GM19438 (cell line): ENCODE data around the gene HOXA4.
A peak's percentile ranks its signal among the peaks of the same experiment; 100 is the strongest.

ENCODE experiments used
- ATAC-seq: cut with Tn5 transposase; IDR thresholded peaks from one replicate; pipeline ENCODE4 v1.9.1; 2021; ENCODE audit warnings: low read depth; ENCODE audit not compliant: unreplicated experiment

Gene HOXA4

DNA sequence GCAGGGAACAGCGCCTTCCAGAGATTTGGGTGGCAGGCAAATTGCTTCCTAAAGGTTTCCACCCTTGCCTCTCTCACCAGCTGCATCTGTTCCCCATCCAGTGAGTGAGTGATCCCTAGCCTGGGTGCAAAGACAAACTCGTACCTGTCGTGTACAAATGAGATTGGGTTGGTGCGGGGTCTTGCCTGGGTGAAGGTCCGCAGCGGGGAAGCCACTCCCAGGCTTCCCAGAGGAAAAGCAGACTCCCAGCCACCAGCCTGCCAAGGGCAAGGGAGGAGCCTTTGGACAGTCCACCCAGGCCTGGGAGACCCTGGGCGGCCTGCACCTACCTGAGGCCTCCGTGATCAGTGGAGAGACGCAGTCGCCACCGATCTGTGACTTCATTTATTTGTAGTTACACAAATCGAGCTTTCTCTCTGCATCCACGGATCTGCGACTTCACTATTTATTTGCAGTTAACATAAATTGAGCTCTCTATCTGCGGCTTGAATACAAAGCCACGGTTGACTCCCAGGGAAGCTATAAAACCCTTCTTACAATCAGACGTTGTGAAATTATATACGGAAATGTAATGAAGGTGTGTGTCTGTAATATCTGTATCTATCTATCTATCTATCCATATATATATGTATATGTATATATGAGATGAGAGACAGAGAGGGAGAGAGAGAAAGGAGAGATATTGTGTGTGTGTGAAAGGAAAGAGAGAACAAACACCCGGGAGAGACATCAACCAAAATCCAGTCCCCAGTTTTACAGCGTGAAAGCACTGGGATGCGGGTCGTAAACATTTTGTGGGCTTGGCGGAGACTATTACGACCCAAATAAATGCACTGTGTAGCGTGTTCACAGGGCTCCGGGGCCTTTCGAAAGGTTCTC, 28.9 kb upstream of the HOXA4 start:
- no peak for ATAC-seq

GRCh38 chr7:27158436-27159265, 28.1 kb upstream of the HOXA4 start:
- ATAC-seq, result no peak

- ATAC-seq, result no peak
These were observed 27.3 kb upstream of the HOXA4 start for GRCh38 chr7:27157702-27158431.

DNA sequence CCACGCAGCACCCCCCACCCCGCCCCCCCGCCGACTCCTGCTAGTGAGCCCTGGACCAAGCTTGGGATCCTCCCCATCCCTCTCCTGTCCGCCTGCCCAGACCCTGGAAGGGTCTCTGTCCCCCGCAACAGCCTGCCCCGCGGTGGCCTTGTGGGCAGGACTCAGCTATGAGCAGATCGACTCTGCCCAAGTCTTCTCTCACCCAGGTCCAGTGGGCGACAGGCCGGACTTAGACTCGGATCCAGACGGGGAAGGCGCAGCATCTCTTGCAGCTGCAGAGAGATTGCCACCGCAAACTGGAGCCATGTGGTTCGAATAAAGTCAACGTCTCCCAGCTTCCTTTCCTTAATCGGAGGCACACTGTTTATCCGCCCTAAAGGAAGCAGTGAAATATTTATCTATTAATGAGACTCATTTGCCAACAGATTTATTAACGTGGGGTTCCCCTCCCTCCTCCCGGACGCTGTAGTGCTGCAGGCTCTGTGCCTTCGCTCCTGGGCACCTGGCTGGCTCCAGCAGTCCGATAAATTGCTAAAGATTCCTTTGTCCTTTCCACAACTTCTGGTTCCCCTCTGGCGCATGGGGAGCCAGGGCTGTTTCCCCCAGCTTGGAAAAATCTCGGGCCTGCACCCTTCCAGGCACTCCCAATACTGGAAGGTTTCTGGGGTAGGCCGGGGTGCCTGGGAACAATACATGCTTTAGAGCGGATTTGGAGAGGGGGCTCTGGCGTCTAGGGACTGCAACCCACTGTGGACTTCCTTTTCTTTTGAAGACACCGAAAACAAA, 26.6 kb upstream of the HOXA4 start:
- no peak for ATAC-seq

- no peak for ATAC-seq
These were observed 25.9 kb upstream of the HOXA4 start, which contains the start of gene HOXA7 for GRCh38 chr7:27156508-27156898. Gene HOXA7 (minus strand): TSS chr7:27156675. CDS start chr7:27156545, 130 bp downstream.

DNA sequence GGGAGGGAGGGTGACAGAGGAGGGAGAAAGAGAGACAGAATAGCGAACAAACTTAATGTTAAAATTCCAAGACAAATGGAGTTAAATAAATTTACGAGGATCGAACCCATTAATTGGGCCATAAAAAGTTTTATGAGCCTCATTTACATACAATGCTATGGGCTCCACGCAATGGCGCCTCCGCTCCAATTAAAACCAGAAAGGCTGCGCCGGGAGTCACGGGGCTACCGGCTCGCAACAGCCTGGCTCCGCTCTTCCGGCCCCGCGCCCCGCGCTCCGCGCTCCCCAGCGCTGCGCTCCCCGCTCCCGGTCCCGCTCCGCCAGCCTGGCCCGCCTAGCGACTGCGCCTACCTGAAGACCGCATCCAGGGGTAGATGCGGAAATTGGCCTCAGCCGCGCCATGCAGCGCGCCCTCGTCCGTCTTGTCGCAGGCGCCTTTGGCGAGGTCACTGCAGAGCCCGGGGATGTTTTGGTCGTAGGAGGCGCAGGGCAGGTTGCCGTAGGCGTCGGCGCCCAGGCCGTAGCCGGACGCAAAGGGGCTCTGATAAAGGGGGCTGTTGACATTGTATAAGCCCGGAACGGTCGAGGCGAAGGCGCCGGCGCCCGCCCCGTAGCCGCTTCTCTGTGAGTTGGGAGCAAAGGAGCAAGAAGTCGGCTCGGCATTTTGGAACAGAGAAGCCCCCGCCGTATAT, 25.4 kb upstream of the HOXA4 start:
- no peak for ATAC-seq

DNA sequence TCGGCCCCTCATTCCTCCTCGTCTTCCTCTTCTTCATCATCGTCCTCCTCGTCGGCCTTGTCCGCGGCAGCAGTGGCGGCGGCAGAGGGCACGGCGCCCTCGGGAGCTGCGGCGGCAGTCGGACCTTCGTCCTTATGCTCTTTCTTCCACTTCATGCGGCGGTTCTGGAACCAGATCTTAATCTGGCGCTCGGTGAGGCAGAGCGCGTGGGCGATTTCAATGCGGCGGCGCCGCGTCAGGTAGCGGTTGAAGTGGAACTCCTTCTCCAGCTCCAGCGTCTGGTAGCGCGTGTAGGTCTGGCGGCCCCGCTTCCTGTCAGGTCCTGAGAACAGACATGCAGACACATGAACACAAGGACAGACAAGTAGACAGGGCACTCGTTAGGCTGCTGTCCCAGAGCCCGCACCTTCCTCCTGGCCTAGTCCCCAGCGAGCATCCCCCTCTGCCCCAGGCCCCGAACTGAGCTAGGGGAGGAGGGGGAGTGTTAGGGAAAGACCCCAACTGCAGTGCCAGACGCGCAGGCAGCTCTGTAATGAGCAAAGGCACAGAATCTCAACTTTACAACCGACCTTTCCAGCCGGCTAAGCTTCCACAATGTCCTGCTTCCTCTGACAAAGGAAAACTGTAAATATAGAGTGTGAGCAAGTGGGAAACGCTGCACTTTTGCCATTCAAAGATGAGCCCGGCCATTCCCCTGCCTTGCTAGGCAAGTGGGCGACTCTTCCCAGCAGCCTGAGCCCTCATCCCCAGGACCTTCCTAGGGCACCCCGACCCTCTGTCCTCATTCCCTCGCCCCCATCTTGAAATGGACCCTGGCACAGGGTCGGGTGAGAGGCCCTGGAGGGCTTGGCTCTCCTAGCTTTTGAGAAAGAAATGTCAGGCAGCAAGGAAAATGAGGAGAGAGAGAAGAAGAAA, 24.6 kb upstream of the HOXA4 start:
- no peak for ATAC-seq

DNA sequence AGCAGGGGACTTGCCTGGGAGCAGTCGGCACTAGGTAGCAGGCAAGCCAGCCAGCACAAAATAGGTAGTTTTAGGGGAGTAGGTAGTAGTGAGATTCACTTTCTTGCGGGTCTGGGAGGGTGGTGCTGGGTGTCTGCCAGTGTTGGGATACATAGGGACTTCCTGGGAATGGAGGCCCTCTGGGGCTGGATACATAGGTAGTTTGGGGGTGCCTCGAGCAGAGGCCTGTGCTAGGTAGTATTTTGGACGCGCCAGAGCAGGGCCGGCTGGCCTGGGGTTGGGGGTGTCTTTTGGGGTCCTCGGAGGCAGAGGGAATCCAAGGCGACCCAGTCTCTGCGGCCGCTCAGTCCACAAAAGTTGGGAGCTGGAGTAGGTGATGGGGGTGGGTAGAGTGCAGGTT, 23.8 kb upstream of the HOXA4 start:
- no peak for ATAC-seq

DNA sequence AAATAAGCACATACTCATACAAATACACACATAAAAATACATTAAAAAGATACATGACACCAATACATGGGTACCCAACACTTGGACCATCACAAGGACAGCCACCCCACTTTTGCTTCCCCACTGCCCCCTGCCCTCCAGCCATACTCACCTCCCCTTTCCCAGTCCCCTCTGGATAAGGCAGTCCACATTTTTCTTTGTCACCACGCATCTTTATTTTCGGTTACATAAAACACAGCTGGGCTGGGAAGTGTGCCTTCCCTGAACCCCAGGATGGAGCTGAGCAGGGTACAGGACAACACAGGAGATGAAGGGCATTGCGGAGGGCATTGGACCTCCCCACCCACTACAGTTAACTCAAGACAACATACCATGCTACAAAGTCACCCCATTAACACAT, 23.0 kb upstream of the HOXA4 start:
- no peak for ATAC-seq

GRCh38 chr7:27152816-27153442, 22.4 kb upstream of the HOXA4 start:
- ATAC-seq, result no peak

DNA sequence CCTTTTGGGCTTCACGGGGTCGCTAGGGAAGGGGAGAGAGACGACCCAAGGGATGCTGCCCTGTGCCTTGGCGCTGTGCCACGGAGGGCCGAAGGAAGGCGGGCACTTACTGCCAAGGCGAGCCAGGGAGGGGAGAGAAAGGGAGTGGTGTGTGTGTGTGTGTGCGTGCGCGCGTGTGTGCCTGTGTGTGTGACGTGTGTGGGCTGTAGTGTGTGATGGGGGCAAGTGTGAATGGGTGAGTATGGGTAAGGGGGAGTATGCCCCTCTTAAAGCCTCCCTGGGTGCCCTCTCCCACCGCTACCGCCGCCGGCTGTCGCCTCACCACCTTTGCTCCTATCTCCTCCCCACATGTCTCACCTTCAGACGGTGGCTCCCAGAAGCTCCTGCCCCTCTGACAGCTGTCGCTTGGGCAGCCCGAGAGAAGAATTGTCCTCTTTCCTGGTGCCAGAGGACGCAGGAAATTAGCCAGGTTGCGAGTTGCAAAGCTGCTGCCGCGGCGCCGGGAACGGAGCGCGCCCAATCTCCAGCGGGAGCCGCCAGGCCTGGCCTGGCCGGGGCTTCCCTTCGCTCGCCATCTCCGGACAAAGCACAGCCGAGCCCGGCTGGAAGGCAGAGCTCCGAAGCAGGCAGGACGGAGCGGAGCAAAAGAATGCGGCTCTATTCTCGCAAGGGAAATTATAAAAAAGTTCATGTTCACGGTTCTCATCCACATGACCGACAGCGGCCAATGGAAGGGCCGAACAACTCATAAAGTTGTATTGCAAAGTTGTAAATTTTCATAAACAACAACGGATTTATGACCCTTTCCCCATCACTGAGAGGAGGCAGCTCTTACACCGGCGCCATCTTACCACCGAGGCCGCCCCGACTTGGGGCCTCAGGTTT, 21.6 kb upstream of the HOXA4 start, which contains the start of gene HOXA3:
HOXA3 (minus strand) TSS at position 653 of the 885 bp plus-strand sequence. CDS start 41,943 bp downstream, outside the sequence.
- ATAC-seq, result no peak

- no peak for ATAC-seq
These were observed 20.9 kb upstream of the HOXA4 start for GRCh38 chr7:27151341-27151930.

DNA sequence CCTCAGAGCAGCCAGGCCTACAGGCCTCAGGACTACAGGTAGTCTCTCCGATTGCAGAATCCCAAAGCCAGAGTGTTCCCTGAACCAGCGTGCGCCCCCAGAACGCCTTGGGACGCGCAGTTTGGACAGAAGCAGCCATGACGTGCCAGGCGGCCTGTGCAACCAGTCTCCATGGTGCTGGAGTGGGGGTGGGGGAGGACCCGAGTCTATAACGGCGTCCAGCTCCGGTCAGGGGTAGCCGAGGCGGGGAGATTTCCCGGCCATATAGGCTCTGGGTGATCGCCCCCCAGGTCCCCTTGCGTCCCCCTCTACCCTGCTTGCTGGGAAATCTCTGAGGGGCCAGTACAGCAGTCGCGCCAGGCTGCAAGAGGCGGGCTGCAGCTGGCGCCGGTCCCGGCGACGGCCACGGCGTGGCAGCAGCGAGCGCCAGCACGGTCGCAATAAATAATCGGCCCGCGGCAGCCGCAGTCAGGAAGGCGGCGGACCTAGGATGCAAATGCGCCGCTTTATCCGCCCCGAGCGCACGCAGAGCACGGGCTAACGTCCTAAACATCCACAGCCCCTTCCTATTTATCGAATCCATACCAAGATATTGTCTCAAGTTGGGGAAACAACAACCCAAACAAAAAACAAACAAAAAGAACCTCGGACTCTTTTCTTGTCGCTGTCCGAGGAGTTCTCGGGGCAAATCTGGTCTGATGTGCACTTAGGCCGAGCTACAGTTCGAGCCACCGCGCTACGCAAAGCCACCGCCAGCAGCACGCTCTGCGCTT, 20.2 kb upstream of the HOXA4 start:
- peak; percentile 68 for ATAC-seq

- ATAC-seq, result no peak
These were observed 19.4 kb upstream of the HOXA4 start for GRCh38 chr7:27149842-27150567.
